Raji (cell line): ENCODE results near the gene DYNC2I2.

Experiments
- POLR2A ChIP-seq: IDR thresholded peaks from 2 replicates; pipeline ENCODE4 v1.6.1; 2011; ENCODE audit warnings: low read depth, low read length, control low read depth; ENCODE audit not compliant: insufficient read depth

The DYNC2I2 gene

DNA sequence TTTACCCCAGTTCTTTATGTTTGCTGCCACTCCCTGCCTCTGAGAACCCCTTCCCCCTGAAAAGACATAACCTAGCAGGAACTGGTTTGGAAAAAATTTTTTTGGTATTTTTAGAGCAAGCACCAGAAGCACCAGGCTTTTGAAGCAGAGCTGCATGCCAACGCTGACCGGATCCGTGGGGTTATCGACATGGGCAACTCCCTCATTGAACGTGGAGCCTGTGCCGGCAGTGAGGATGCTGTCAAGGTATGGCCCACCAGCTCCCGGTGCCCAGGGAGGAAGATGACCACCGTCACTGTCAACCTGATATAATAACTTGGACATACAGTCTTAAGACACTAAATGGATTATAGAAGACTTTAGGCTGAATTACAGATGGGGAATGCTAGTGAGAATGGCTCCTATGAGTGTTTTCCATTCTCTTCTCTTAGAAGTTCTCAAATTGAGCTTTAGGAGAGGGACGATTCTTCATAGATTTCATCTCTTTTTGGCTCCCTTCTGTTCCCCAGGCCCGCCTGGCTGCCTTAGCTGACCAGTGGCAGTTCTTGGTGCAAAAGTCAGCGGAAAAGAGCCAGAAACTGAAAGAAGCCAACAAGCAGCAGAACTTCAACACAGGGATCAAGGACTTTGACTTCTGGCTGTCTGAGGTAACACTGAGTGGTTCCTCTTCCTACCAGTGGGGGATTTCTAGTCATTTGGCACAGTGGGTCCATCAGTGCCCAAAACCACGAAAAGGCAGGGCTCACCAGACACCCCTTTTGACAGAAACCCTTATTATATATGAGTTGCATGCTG lies 44.9 kb downstream of the DYNC2I2 start:
- TF ChIP-seq POLR2A = no peak

DNA sequence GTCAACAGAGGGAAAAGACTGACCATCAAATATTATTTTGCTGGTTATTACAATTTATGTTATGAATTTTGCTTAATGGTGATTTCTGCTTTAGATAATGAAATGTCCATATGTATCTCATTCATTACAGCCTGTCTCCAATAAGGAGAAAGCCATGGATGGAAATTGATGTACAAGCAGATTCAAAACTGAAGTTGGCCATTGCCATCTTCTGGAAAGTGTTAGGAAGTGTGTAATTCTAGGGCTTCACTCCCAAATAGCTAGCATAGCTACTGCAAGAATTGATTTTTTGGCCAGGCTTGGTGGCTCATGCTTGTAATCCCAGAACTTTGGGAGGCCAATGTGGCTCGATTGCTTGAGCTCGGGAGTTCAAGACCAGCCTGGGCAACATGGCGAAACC lies 45.8 kb downstream of the DYNC2I2 start:
- TF ChIP-seq POLR2A = no peak

GRCh38 chr9:128607642-128608350 lies 48.9 kb downstream of the DYNC2I2 start:
- TF ChIP-seq POLR2A = no peak

DNA sequence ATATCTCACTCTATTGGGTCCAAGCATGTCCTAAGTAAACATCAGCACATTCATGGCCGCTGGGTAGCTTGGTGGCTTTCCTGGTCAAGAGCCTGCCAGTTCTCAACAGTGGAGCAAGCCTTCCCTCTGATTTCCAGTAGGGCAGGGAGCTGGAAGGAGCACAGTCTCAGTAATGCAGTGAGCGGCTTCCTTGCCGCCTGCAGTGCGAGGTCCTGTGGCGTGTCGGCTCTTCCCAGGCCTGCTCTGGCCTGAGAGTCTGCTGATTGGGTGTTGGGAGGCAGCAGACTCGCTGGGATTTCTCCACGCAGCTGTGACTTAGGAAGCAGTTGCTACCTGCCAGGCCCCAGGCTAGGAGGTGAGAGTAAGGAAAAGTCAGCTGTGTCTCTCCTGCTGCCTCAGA lies 53.0 kb downstream of the DYNC2I2 start:
- no peak for TF ChIP-seq POLR2A

GRCh38 chr9:128600099-128600498 lies 56.5 kb downstream of the DYNC2I2 start:
- no peak for TF ChIP-seq POLR2A

DNA sequence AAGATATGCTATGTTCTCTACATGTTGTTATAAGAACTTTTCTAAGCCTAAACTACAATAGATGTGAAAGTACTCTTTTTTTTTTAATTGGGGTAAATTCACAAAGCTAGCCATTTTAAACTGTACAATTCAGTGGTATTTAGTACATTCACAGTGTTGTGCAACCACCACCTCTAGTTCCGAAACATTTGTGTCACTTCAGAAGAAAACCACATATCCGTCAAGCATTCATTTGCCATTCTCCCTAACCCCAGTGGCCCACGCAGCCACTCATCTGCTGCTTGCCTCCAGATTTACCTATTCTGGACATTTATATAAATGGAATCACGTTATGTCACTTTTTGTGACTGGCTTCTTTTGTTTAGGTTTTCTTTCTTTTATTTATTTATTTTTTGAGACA lies 61.2 kb downstream of the DYNC2I2 start:
- TF ChIP-seq POLR2A = no peak

- no peak for TF ChIP-seq POLR2A
Measured at GRCh38 chr9:128593856-128594255, 62.8 kb downstream of the DYNC2I2 start.

DNA sequence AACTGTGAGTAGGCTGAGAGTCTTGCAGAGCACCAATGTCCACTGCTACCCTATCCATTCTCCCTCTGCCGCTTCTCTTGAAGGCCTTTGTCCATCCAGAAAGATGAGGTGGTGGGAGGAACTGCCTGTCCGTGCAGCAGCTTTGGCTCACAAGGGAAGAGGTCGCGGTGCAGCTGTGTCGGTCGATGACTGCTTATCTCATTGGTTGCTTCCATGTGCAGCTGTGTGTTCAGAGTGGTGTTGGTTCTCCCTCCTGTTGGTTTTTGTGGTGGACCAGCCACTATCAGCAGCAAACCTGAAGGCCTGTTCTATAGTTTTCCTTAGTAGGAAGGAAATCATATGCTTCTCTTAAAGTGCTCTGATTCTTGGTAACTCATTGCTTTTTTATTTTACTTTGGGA lies 63.6 kb downstream of the DYNC2I2 start:
- no peak for TF ChIP-seq POLR2A

DNA sequence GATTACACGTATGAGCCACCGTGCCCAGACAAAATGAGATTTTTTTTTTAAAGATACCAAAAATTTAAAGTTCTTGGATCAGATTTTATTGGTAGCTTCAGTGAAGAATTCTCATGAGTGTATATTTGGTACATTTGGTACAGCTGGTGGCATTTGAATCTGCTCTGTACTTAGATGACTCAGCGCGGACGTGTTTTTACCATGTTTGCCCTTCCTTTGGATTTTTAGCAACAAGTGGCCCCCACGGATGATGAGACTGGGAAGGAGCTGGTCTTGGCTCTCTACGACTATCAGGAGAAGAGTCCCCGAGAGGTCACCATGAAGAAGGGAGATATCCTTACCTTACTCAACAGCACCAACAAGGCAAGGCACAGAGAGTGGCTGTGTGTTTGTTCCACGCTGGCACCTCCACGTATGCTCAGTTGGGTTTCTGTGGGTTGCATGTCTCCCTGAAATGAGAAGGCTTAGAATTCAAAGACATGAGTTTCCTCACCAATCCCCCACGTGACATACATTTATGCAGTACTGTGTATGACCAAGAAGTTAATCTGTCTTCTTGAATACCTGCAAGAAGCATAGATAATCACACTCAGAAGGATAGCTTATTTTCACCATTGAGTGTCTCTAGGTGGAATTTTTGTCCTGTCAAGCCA lies 67.9 kb downstream of the DYNC2I2 start:
- no peak for TF ChIP-seq POLR2A

GRCh38 chr9:128587453-128587852 lies 69.2 kb downstream of the DYNC2I2 start:
- TF ChIP-seq POLR2A = no peak
